Calu3 (cell line): ENCODE measurements around the gene MAP7. TPM values are rescaled to one million over a fixed set of nuclear protein-coding genes. Genes with fewer than 3 reads are reported as not detected.

Experiments used
- BruUV-seq: library from RNA; stranded (reverse); fragments of 400-500 nt; replicated peaks from 2 replicates; lab custom pipeline; 2021; lab: Mats Ljungman, UMichigan
- CTCF ChIA-PET: fragments of 300-600 bp; sonication (Branson Sonifier 250); formaldehyde crosslinking; loops from one replicate; lab custom pipeline; 2022; ENCODE audit warnings: antibody characterized with exemption; lab: Charles Lee
- DNase-seq: peaks from one replicate; pipeline ENCODE4 v3.0.0; 2022
- H3K27ac Mint-ChIP-seq: one replicate; pipeline ENCODE4 v1.8.0; 2022; ENCODE audit warnings: mixed read lengths; ENCODE audit not compliant: unreplicated experiment
- H3K27me3 Mint-ChIP-seq: one replicate; pipeline ENCODE4 v1.8.0; 2022; ENCODE audit warnings: mixed read lengths; ENCODE audit not compliant: unreplicated experiment
- H3K36me3 Mint-ChIP-seq: one replicate; pipeline ENCODE4 v1.8.0; 2022; ENCODE audit warnings: mild to moderate bottlenecking, moderate library complexity, mixed read lengths; ENCODE audit not compliant: insufficient read depth, unreplicated experiment
- H3K4me1 Mint-ChIP-seq: one replicate; pipeline ENCODE4 v1.8.0; 2022; ENCODE audit warnings: mild to moderate bottlenecking, low read depth, mixed read lengths; ENCODE audit not compliant: unreplicated experiment
- H3K4me3 Mint-ChIP-seq: one replicate; pipeline ENCODE4 v1.8.0; 2022; ENCODE audit warnings: mild to moderate bottlenecking, low read depth, moderate library complexity, mixed read lengths; ENCODE audit not compliant: unreplicated experiment
- H3K9me3 Mint-ChIP-seq: one replicate; pipeline ENCODE4 v1.8.0; 2022; ENCODE audit warnings: low read depth, mixed read lengths; ENCODE audit not compliant: unreplicated experiment
- intact Hi-C: fragments of 100-400 bp; cut with micrococcal nuclease; formaldehyde crosslinking; loops from one replicate; pipeline ENCODE4 v1.10.0; 2022; ENCODE audit not compliant: unreplicated experiment
- total RNA-seq: library from RNA; stranded (reverse); gene quantifications from 2 replicates; pipeline ENCODE4 v1.2.3, GENCODE V29; 2022
- TF ChIP-seq, protein P1 (sequence below): fragments of 200-600 bp; IDR thresholded peaks from one replicate; pipeline ENCODE4 v1.8.0; 2022; ENCODE audit warnings: antibody characterized with exemption; ENCODE audit not compliant: unreplicated experiment

MAP7 gene
- total RNA-seq, 1 experiment from 2014 or later = 30.1 TPM

DNA sequence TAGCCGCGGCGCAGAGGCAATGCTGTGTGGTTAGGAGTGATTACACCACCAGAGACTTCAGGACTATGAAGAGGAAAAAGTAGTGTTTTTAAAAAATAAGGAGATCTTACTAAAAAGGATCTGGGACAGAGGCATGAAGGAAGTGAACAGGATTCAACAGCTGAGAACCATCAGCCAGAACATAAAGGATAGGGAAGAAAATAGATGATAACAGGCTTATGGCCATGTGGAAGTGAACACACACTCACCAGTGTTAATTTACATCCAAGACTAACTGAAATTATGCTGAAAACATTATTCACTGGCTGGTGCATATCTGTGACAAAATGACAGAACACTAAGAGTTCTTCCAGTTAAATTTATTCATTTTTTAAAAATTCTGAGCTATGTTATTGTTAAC is 213.1 kb downstream of the MAP7 start:
- Mint-ChIP-seq H3K36me3 (no peaks in the 10 kb centered on the region), H3K9me3 (no peaks in the 10 kb centered on the region), H3K27ac (no peak overlapping the region), H3K27me3 (no peaks in the 10 kb centered on the region), H3K4me1 (peaks cover 9% of the 10 kb centered on the region), H3K4me3 (no peak overlapping the region)
- intact Hi-C loops = no loop called here
- no peak for DNase-seq
- CTCF ChIA-PET = interaction anchor here (0.6 kb wide), 1 partner anchor 15 kb away, joined by 5 read pairs; no protein-coding TSS in a partner anchor
- TF ChIP-seq, protein P1, sequence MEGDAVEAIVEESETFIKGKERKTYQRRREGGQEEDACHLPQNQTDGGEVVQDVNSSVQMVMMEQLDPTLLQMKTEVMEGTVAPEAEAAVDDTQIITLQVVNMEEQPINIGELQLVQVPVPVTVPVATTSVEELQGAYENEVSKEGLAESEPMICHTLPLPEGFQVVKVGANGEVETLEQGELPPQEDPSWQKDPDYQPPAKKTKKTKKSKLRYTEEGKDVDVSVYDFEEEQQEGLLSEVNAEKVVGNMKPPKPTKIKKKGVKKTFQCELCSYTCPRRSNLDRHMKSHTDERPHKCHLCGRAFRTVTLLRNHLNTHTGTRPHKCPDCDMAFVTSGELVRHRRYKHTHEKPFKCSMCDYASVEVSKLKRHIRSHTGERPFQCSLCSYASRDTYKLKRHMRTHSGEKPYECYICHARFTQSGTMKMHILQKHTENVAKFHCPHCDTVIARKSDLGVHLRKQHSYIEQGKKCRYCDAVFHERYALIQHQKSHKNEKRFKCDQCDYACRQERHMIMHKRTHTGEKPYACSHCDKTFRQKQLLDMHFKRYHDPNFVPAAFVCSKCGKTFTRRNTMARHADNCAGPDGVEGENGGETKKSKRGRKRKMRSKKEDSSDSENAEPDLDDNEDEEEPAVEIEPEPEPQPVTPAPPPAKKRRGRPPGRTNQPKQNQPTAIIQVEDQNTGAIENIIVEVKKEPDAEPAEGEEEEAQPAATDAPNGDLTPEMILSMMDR = no peak
- BruUV-seq = no TSS peak

DNA sequence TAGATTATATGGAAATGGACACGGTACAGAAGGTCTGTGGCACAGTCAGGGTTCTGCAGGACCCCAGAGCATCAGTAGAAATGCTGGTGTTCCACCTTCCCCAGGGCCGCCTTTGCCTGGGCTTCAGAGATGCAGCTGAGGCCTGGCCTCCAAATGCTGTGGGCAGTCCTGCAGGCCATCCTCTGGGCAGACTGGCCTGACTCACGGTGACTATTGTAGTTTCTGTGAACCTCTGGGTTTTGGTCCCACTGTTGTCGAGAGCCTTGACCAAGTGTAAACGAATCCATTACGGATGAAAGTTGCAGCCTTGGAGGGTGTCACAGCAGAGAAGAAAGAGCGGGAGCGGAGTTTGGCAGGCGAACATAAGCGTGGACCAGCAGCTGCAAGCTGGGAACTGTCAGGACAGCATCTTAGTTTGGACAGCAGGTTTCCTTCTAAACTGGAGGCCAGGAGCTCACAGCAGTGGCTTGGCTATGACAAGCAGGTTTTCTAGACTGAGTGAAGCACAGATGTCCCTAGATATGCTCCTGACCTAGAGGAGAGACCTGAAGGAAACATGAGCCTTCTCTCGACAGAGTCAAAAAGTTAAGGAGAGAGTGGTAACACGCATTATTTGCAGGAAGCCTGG is 214.4 kb downstream of the MAP7 start:
- DNase-seq = no peak
- BruUV-seq = no TSS peak
- H3K4me1 Mint-ChIP-seq = peaks cover 9% of the 10 kb centered on the region
- H3K27ac Mint-ChIP-seq = no peak overlapping the region
- H3K36me3 Mint-ChIP-seq = no peaks in the 10 kb centered on the region
- intact Hi-C loops = no loop called here
- no peak overlapping the region for H3K4me3 Mint-ChIP-seq
- CTCF ChIA-PET = no interaction called here
- H3K27me3 Mint-ChIP-seq = no peaks in the 10 kb centered on the region
- TF ChIP-seq, protein P1 = no peak
- no peaks in the 10 kb centered on the region for H3K9me3 Mint-ChIP-seq

GRCh38 chr6:136334853-136335252 is 215.4 kb downstream of the MAP7 start:
- Mint-ChIP-seq H3K27me3 (no peaks in the 10 kb centered on the region), H3K36me3 (no peaks in the 10 kb centered on the region), H3K4me3 (no peak overlapping the region), H3K27ac (no peak overlapping the region), H3K9me3 (no peaks in the 10 kb centered on the region), H3K4me1 (peaks cover 9% of the 10 kb centered on the region)
- intact Hi-C loops = no loop called here
- no peak for DNase-seq
- BruUV-seq = no TSS peak
- CTCF ChIA-PET = no interaction called here
- TF ChIP-seq, protein P1 = no peak

GRCh38 chr6:136334465-136334846 is 215.8 kb downstream of the MAP7 start:
- CTCF ChIA-PET = no interaction called here
- BruUV-seq = no TSS peak
- Mint-ChIP-seq H3K36me3 (no peaks in the 10 kb centered on the region), H3K4me3 (no peak overlapping the region), H3K4me1 (peaks cover 9% of the 10 kb centered on the region), H3K27me3 (no peaks in the 10 kb centered on the region), H3K27ac (no peak overlapping the region), H3K9me3 (no peaks in the 10 kb centered on the region)
- intact Hi-C loops = no loop called here
- TF ChIP-seq, protein P1 = no peak
- no peak for DNase-seq
